GM12891 (cell line): ENCODE results near the gene PHLPP1.

Experiments used
- POLR2A ChIP-seq: IDR thresholded peaks from 2 replicates; pipeline ENCODE4 v1.6.1; 2011; ENCODE audit warnings: low read depth, low read length, control low read depth
- POLR2AphosphoS5 ChIP-seq: IDR thresholded peaks from 2 replicates; pipeline ENCODE4 v1.6.1; 2011; ENCODE audit warnings: low read depth, low read length, control low read depth

- TF ChIP-seq POLR2A (no peak), POLR2AphosphoS5 (no peak)
Measured at GRCh38 chr18:62771494-62772270, 56.3 kb downstream of the PHLPP1 start.
